H9 (cell line): ENCODE data around the gene HMGA1. TPM values are rescaled to one million over a fixed set of nuclear protein-coding genes. Genes with fewer than 3 reads are reported as not detected.

Experiments used
- DNase-seq: peaks from one replicate; pipeline ENCODE4 v3.0.0-alpha.2; 2017
- H2AFZ ChIP-seq: one replicate; pipeline ENCODE4 v1.6.1; 2013; ENCODE audit warnings: mild to moderate bottlenecking, low read length, control low read depth, moderate library complexity
- H2AK5ac ChIP-seq: 2 replicates; pipeline ENCODE4 v1.6.1; 2013; ENCODE audit warnings: low read length, control low read depth, mixed read lengths; ENCODE audit not compliant: insufficient read length
- H2BK120ac ChIP-seq: one replicate; pipeline ENCODE4 v1.6.1; 2013; ENCODE audit warnings: low read depth, mild to moderate bottlenecking, low read length, control low read depth, inconsistent platforms; ENCODE audit not compliant: poor library complexity, severe bottlenecking
- H2BK12ac ChIP-seq: 2 replicates; pipeline ENCODE4 v1.6.1; 2013; ENCODE audit warnings: low read length, control low read depth, mixed read lengths, low read depth; ENCODE audit not compliant: insufficient read length
- H2BK15ac ChIP-seq: 2 replicates; pipeline ENCODE4 v1.6.1; 2013; ENCODE audit warnings: low read depth, low read length, control low read depth
- H2BK20ac ChIP-seq: one replicate; pipeline ENCODE4 v1.6.1; 2013; ENCODE audit warnings: low read depth, mild to moderate bottlenecking, low read length, control low read depth, inconsistent platforms; ENCODE audit not compliant: poor library complexity, severe bottlenecking
- H2BK5ac ChIP-seq: 2 replicates; pipeline ENCODE4 v1.6.1; 2013; ENCODE audit warnings: low read length, control low read depth, mixed read lengths; ENCODE audit not compliant: insufficient read length
- H3K14ac ChIP-seq: 2 replicates; pipeline ENCODE4 v1.6.1; 2013; ENCODE audit warnings: low read length, control low read depth; ENCODE audit not compliant: insufficient read depth
- H3K18ac ChIP-seq: 2 replicates; pipeline ENCODE4 v1.6.1; 2013; ENCODE audit warnings: low read depth, mild to moderate bottlenecking, mixed read lengths, low read length, control low read depth; ENCODE audit not compliant: insufficient read length
- H3K23ac ChIP-seq: 2 replicates; pipeline ENCODE4 v1.6.1; 2013; ENCODE audit warnings: low read length, control low read depth, mixed read lengths, low read depth; ENCODE audit not compliant: insufficient read length
- H3K23me2 ChIP-seq: 2 replicates; pipeline ENCODE4 v1.6.1; 2013; ENCODE audit warnings: low read depth, mild to moderate bottlenecking, mixed read lengths, low read length, control low read depth; ENCODE audit not compliant: insufficient read length, poor library complexity, severe bottlenecking
- H3K27ac ChIP-seq: 2 replicates; pipeline ENCODE4 v1.5.1; 2013; ENCODE audit warnings: low read length, control low read depth, mixed read lengths, low read depth; ENCODE audit not compliant: insufficient read length
- H3K27me3 ChIP-seq: 2 replicates; pipeline ENCODE4 v1.6.1; 2013; ENCODE audit warnings: low read length, control low read depth, inconsistent platforms; ENCODE audit not compliant: insufficient read depth
- H3K4ac ChIP-seq: 2 replicates; pipeline ENCODE4 v1.6.1; 2013; ENCODE audit warnings: low read depth, mild to moderate bottlenecking, control low read depth, inconsistent platforms, low read length, moderate library complexity
- H3K4me1 ChIP-seq: 2 replicates; pipeline ENCODE4 v1.6.1; 2013; ENCODE audit warnings: low read length, control low read depth, inconsistent platforms; ENCODE audit not compliant: insufficient read depth
- H3K4me2 ChIP-seq: 2 replicates; pipeline ENCODE4 v1.6.1; 2013; ENCODE audit warnings: low read length, control low read depth, mixed read lengths; ENCODE audit not compliant: insufficient read length, insufficient read depth
- H3K56ac ChIP-seq: 2 replicates; pipeline ENCODE4 v1.6.1; 2013; ENCODE audit warnings: low read depth, mild to moderate bottlenecking, mixed read lengths, low read length, control low read depth; ENCODE audit not compliant: insufficient read length
- H3K79me1 ChIP-seq: 2 replicates; pipeline ENCODE4 v1.6.1; 2013; ENCODE audit warnings: low read depth, mild to moderate bottlenecking, moderate library complexity, low read length, control low read depth, inconsistent platforms; ENCODE audit not compliant: insufficient read depth, poor library complexity, severe bottlenecking
- H3K79me2 ChIP-seq: 2 replicates; pipeline ENCODE4 v1.6.1; 2013; ENCODE audit warnings: low read length, control low read depth, inconsistent platforms; ENCODE audit not compliant: insufficient read depth
- H3K9ac ChIP-seq: 2 replicates; pipeline ENCODE4 v1.6.1; 2013; ENCODE audit warnings: low read length, control low read depth, mixed read lengths; ENCODE audit not compliant: insufficient read length; ENCODE audit errors: extremely low read depth
- H3K9me3 ChIP-seq: one replicate; pipeline ENCODE4 v1.6.1; 2013; ENCODE audit warnings: low read depth, low read length, inconsistent platforms; ENCODE audit not compliant: control insufficient read depth
- H3T11ph ChIP-seq: one replicate; pipeline ENCODE4 v1.6.1; 2013; ENCODE audit warnings: mild to moderate bottlenecking, low read length, control low read depth, inconsistent platforms
- H4K20me1 ChIP-seq: one replicate; pipeline ENCODE4 v1.6.1; 2013; ENCODE audit not compliant: control insufficient read depth, insufficient read length, insufficient read depth
- H4K5ac ChIP-seq: 2 replicates; pipeline ENCODE4 v1.6.1; 2013; ENCODE audit warnings: low read depth, mild to moderate bottlenecking, mixed read lengths, low read length, control low read depth; ENCODE audit not compliant: insufficient read length
- H4K8ac ChIP-seq: replicated peaks from 2 replicates; pipeline ENCODE4 v1.6.1; 2013; ENCODE audit warnings: low read length, control low read depth, mixed read lengths, low read depth; ENCODE audit not compliant: insufficient read length
- H4K91ac ChIP-seq: 2 replicates; pipeline ENCODE4 v1.6.1; 2013; ENCODE audit warnings: low read depth, mild to moderate bottlenecking, moderate library complexity, mixed read lengths, low read length, control low read depth; ENCODE audit not compliant: insufficient read length
- H3K27ac Mint-ChIP-seq, 3 experiments: 2 replicates in 2 of 3; 3 replicates in 1 of 3; pipeline ENCODE4 v1.8.0; 2020 to 2021; ENCODE audit warnings: mixed read lengths in 3 of 3, mild to moderate bottlenecking in 1 of 3, moderate library complexity in 1 of 3
- H3K27me3 Mint-ChIP-seq: 2 replicates; pipeline ENCODE4 v1.8.0; 2021; ENCODE audit warnings: low read depth, mild to moderate bottlenecking, moderate library complexity, mixed read lengths
- H3K36me3 Mint-ChIP-seq, 3 experiments: 2 replicates in 2 of 3; 3 replicates in 1 of 3; pipeline ENCODE4 v1.8.0; 2020 to 2021; ENCODE audit warnings: low read depth in 3 of 3, mixed read lengths in 3 of 3; ENCODE audit not compliant: insufficient read depth in 1 of 3
- H3K4me1 Mint-ChIP-seq, 2 experiments: 2 replicates each; pipeline ENCODE4 v1.8.0; 2020; ENCODE audit warnings: mixed read lengths in 2 of 2
- H3K4me3 Mint-ChIP-seq, 2 experiments: 2 replicates in 1 of 2; 3 replicates in 1 of 2; pipeline ENCODE4 v1.8.0; 2020 to 2021; ENCODE audit warnings: mild to moderate bottlenecking in 2 of 2, mixed read lengths in 2 of 2, moderate library complexity in 1 of 2
- H3K9me3 Mint-ChIP-seq, 2 experiments: 2 replicates in 1 of 2; 3 replicates in 1 of 2; pipeline ENCODE4 v1.8.0; 2020; ENCODE audit warnings: mild to moderate bottlenecking in 2 of 2, mixed read lengths in 2 of 2, moderate library complexity in 1 of 2
- CTCF ChIP-seq: fragments of 200-600 bp; sonication (generic); conservative IDR thresholded peaks from 3 replicates; pipeline ENCODE4 v1.8.0; 2021; ENCODE audit warnings: antibody characterized with exemption, mild to moderate bottlenecking
- WGBS: extraction: QIAGEN DNeasy Blood & Tissue Kit; methylation state at CpG from one replicate; pipeline ENCODE4 v1.1.7; 2013; ENCODE audit warnings: missing lambda C conversion rate, low lambda C conversion rate, mixed read lengths; ENCODE audit not compliant: insufficient read length; ENCODE audit errors: extremely low coverage; 5-methylcytosine and 5-hydroxymethylcytosine counted together
- total RNA-seq: library from RNA; stranded (reverse); gene quantifications from 2 replicates; pipeline ENCODE4 v1.2.1, GENCODE V29; 2021

The HMGA1 gene
- total RNA-seq, 1 experiment from 2014 or later: 2,116 TPM

GRCh38 chr6:34284563-34285447, 48.1 kb downstream of the HMGA1 start:
- Histone ChIP-seq H3K27ac (no peak overlapping the region), H2BK12ac (no peak overlapping the region), H2BK15ac (no peak overlapping the region), H2BK5ac (no peak overlapping the region), H3K9me3 (no peaks in the 10 kb centered on the region), H2AFZ (no peak overlapping the region), H3K4ac (no peak overlapping the region), H3K4me2 (no peak overlapping the region), H3K56ac (no peak overlapping the region), H4K20me1 (no peaks in the 10 kb centered on the region), H3K14ac (no peak overlapping the region; the same call in 1 of the 2 replicates), H4K91ac (no peak overlapping the region), H2BK20ac (no peak overlapping the region), H2BK120ac (no peak overlapping the region), H3T11ph (no peak overlapping the region), H3K79me1 (no peaks in the 10 kb centered on the region), H3K27me3 (no peaks in the 10 kb centered on the region), H3K9ac (no peak overlapping the region), H3K23ac (no peak overlapping the region), H3K18ac (no peak overlapping the region), H4K5ac (no peak overlapping the region), H3K23me2 (no peaks in the 10 kb centered on the region), H4K8ac (no peak overlapping the region), H3K79me2 (no peaks in the 10 kb centered on the region), H2AK5ac (no peak overlapping the region), H3K4me1 (no peaks in the 10 kb centered on the region)
- H3K4me1 Mint-ChIP-seq: 0 out of 4 replicates have a peak, but pooled peaks cover 0 to 3% of the 10 kb centered on the region in 2 experiments
- WGBS: no CpG with 5 or more reads among the region's 4 CpGs
- H3K27me3 Mint-ChIP-seq: no peaks in the 10 kb centered on the region; the same call in 1 of the 2 replicates
- no peak overlapping the region for H3K4me3 Mint-ChIP-seq
- no peak overlapping the region for H3K27ac Mint-ChIP-seq
- peaks cover 0 to 27% (median 11%) of the 10 kb centered on the region in 3 experiments; a peak in 6 of 7 replicates for H3K36me3 Mint-ChIP-seq
- H3K9me3 Mint-ChIP-seq: no peaks in the 10 kb centered on the region
- DNase-seq: no peak
- no peak for TF ChIP-seq CTCF
